GM19025 (cell line): ENCODE results near the gene P4HTM.

Experiments used
- ATAC-seq: cut with Tn5 transposase; IDR thresholded peaks from one replicate; pipeline ENCODE4 v1.9.1; 2021; ENCODE audit warnings: mild to moderate bottlenecking, low read depth, moderate library complexity; ENCODE audit not compliant: unreplicated experiment

P4HTM gene

DNA sequence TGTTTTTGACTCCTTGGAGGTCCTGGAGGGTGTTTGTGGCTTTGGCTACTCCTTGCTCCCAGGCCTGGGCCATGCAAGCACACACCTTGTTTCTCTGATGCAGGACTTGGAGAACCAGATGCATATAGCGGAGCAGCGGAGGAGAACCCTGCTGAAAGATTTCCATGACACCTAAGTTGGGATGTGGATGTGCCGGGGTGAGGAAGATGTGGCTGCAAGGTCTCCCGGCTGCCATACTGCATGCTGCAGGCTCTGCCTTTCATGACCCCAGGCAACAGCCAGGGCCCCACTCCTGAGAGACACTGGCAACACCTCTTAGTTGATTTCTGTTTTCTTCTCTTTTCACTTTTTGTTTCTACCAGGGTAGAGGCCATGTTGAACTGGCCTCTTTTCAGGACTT lies 6.9 kb upstream of the P4HTM start:
- no peak for ATAC-seq

GRCh38 chr3:48984663-48985062 lies 5.4 kb upstream of the P4HTM start:
- no peak for ATAC-seq

DNA sequence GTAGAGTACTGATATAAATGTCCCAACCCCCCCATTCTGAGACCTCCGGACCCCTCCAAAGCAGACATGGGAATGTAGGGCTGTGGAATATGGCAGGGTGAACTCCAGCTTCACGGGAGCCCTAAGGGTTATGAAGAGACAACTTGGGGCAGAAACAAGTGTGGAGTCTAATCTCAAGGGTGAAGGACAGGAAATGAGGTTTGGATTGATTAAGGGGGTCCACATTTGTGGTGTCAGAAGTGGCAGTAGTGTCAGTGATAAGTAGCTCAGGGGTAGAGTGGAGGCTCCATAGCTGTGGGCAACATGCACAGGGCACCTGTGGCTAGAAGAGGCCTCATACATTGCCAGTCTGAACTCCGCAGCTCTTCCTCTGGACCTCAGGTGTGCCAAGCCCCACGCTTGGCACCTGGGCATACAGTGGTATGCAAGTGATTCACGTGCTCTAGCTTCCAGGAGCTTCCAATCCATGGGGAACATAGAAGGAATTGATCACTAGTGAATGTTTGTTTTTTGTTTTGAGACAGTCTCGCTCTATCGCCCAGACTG lies 4.1 kb upstream of the P4HTM start:
- no peak for ATAC-seq

- no peak for ATAC-seq
These were observed 780 bp upstream of the P4HTM start for GRCh38 chr3:48989126-48989795.

GRCh38 chr3:48990636-48991469 lies 812 bp downstream of the P4HTM start:
- ATAC-seq = peak; percentile 17

- no peak for ATAC-seq
These were observed 2.0 kb downstream of the P4HTM start for GRCh38 chr3:48991851-48992545.

GRCh38 chr3:48993834-48994233 lies 3.8 kb downstream of the P4HTM start:
- no peak for ATAC-seq

- ATAC-seq = no peak
These were observed 6.6 kb downstream of the P4HTM start for GRCh38 chr3:48996640-48997039.

- no peak for ATAC-seq
These were observed 7.1 kb downstream of the P4HTM start for GRCh38 chr3:48997102-48997635.

GRCh38 chr3:48997714-48998637 lies 7.9 kb downstream of the P4HTM start:
- no peak for ATAC-seq

GRCh38 chr3:48999085-48999858 lies 9.2 kb downstream of the P4HTM start:
- ATAC-seq = no peak

DNA sequence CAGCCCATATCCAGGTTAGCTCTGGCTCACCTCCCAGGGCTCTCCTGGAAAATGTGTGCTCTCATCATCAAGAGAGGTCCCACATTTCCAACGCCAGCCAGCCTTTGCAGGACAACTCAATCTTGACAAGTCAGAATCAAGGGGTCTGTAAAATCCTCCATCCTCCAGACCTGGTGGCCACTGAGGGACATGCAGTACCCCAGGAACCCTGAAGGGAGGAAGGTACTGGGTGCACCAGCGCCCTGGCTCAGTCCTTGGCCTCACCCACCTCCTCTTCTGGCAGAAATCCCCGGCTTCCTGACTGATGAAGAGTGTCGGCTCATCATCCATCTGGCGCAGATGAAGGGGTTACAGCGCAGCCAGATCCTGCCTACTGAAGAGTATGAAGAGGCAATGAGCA lies 11.1 kb downstream of the P4HTM start:
- ATAC-seq = no peak

GRCh38 chr3:49004352-49005302 lies 14.6 kb downstream of the P4HTM start:
- no peak for ATAC-seq

GRCh38 chr3:49005303-49005680 lies 15.3 kb downstream of the P4HTM start:
- no peak for ATAC-seq

GRCh38 chr3:49005998-49006397 lies 16.0 kb downstream of the P4HTM start:
- ATAC-seq = no peak

- ATAC-seq = no peak
These were observed 16.5 kb downstream of the P4HTM start for GRCh38 chr3:49006408-49007067.

DNA sequence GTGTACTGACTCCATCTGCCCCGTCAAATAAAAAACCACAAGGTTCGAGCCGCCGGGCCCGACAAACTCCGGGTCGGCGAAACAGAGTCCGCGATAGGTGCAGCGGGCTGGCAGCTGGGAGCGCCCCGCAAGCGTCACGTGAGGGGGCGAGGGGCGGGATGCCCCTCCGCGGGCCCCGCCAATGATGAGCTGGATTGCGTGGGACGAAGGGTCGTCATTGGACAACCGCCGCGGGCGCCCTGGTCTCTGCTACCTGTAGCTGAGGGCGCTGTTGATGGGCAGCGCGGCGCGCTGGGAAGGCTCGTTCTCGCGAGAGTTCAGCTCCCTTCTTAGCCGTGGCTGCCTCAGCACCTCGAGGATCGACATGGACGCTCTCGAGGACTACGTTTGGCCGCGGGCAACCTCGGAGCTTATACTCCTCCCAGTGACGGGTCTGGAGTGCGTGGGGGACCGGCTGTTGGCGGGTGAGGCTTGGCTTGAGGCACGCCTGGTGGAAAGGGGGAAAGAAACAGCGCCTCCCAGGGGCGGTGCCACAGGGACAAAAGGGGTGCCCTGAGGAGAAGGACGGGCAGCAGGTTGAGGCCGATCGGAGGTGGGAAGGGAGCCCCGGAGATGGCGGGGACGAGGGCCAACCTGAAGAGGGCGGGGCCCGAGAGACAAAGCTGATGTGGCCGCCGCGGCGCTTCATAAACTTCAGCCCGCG lies 17.2 kb downstream of the P4HTM start, which contains the start of gene WDR6:
WDR6 (plus strand) TSS at position 324 of the 703 bp plus-strand sequence; CDS start at position 365, 41 bp downstream.
- peak; percentile 87 for ATAC-seq
